Kidney epithelial cell (primary cell): ENCODE results near the gene TBC1D23. TPM values are rescaled to one million over a fixed set of nuclear protein-coding genes. Genes with fewer than 3 reads are reported as not detected.
"Not testable (repeated sequence)": the region's sequence is repeated elsewhere in the genome, so short reads cannot be mapped to it uniquely, and the experiment has no call there.

Source experiments
- DNase-seq: peaks from one replicate; pipeline ENCODE4 v3.0.0-alpha.2; 2010; ENCODE audit warnings: low read depth
- H3K27me3 ChIP-seq: 2 replicates; pipeline ENCODE4 v1.6.0; 2011; ENCODE audit warnings: low read length; ENCODE audit not compliant: control insufficient read depth, insufficient read depth
- H3K36me3 ChIP-seq: 2 replicates; pipeline ENCODE4 v1.5.1; 2011; ENCODE audit warnings: low read length; ENCODE audit not compliant: control insufficient read depth, insufficient read depth
- H3K4me3 ChIP-seq: 2 replicates; pipeline ENCODE4 v1.5.1; 2011; ENCODE audit warnings: low read depth, mild to moderate bottlenecking, control low read depth, low read length
- CTCF ChIP-seq: IDR thresholded peaks from 2 replicates; pipeline ENCODE4 v1.5.1; 2011; ENCODE audit warnings: mild to moderate bottlenecking, moderate library complexity, low read length, control low read depth, inconsistent platforms; ENCODE audit not compliant: insufficient read depth, poor library complexity, severe bottlenecking
- total RNA-seq: library from RNA; depleted of rRNA; stranded (reverse); fragments of >200 nt; gene quantifications from 2 replicates; pipeline ENCODE4 v1.2.3, GENCODE V29; 2015

TBC1D23 gene
- total RNA-seq, 1 donor from 2014 or later = 38.3 TPM

DNA sequence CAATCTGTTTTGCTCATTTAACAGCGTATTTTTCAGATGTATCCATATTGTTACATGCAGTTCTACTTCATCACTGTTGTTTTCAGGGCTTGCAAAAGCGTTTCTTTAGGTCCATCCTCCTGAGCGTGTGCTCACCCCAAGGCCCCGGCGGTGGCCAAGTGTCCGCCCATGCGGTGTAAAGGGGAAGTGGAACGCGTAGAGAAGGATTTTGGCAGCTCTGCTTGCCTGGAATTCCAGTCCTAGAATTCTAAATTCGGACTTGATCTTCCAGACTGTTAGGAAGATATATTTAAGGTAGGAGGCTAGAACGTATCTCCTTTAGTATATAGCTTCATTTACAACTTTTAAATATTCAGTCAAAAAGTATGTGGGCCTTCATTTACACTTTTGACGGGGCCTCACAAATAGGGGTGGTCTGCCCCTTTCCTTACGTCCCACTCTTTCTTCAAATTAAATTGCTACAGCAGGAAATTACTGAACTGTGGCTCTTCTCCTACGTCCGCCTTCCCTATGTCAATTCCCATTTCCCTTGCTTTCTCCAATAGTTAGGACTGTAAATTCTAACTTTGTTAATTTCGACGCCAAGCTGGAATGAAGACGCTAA is 609 bp upstream of the TBC1D23 start:
- DNase-seq = no peak
- TF ChIP-seq CTCF = no peak

DNA sequence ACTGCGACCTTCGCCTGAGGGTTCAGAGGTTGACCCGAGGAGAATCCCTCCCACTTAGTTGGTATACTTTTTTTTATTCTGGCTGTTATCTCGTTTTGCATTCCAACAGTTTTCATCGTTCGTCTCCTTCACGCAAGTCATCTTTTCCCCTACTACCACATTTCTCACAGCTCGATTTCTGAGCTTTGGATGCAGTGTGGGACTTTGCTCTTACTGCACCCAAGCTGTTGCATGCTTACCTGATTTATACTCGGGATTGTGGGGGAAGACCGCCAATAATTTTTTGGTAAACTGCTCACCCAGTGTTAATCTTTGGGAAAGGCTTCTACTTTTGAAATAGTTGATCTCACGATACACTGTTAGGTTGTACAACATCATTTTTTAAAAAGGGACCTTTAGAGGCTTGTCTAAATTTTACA is 702 bp downstream of the TBC1D23 start:
- DNase-seq = no peak
- Histone ChIP-seq H3K27me3 (no peaks in the 10 kb centered on the region), H3K36me3 (no peaks in the 10 kb centered on the region), H3K4me3 (peak overlapping the region; percentile 97)
- no peak for TF ChIP-seq CTCF

More for the DNA sequence above, 609 bp upstream of the TBC1D23 start:
- Histone ChIP-seq H3K27me3 (no peaks in the 10 kb centered on the region), H3K4me3 (peak overlapping the region; percentile 39), H3K36me3 (no peaks in the 10 kb centered on the region)

DNA sequence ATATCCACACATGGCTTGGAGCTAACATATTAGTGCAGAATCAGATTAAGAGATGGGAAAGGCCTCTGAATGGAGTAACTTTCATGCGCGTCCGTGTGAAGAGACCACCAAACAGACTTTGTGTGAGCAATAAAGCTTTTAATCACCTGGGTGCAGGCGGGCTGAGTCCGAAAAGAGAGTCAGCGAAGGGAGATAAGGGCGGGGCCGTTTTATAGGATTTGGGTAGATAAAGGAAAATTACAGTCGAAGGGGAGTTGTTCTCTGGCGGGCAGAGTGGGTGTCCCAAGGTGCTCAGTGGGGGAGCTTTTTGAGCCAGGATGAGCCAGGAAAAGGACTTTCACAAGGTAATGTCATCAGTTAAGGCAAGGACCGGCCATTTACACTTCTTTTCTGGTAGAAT is 2.1 kb downstream of the TBC1D23 start:
- H3K27me3 ChIP-seq, H3K4me3 ChIP-seq, H3K36me3 ChIP-seq, DNase-seq: not testable (repeated sequence)

DNA sequence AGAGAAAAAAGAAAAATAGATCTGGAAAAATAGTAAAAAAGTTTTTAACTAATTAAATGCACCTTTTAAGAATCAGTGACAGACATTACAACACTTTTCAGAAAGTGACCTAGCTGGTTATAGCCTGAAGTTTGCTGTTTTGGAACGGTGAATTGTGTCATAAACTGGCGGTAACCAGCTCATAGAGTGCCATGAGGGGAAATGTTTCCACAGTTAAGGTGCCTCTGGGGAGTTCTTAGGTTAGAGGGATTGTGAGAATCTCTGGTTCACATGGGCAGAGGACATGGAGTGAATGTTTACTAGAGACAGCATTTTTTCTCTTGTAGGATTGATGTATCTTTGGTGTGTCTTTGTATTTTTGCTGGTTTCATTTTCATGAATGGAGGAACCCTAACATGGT is 2.8 kb downstream of the TBC1D23 start:
- no peak overlapping the region for H3K4me3 ChIP-seq
- no peak for TF ChIP-seq CTCF
- no peak for DNase-seq
- H3K27me3 ChIP-seq = no peaks in the 10 kb centered on the region
- no peaks in the 10 kb centered on the region for H3K36me3 ChIP-seq

DNA sequence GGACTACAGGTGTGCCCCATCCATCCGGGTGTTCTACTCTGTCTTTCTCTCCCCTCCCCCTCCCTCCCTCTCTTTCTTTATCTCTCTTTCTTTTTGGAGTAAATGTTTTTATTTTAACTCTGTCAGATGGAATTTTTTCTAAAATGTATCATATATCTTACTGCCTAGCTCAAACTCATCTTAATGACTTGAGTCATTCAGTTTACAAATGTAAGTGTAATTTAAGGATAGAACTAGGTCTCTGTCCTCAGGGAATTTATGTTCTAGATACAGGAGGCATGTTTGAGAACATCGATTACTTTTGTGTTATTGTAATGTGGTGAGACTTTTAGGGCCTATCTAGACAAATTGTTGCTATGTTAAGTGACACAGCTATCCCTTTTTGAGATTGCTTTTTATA is 3.5 kb downstream of the TBC1D23 start:
- Histone ChIP-seq H3K4me3 (no peak overlapping the region), H3K36me3 (no peaks in the 10 kb centered on the region), H3K27me3 (no peaks in the 10 kb centered on the region)
- no peak for TF ChIP-seq CTCF
- no peak for DNase-seq

DNA sequence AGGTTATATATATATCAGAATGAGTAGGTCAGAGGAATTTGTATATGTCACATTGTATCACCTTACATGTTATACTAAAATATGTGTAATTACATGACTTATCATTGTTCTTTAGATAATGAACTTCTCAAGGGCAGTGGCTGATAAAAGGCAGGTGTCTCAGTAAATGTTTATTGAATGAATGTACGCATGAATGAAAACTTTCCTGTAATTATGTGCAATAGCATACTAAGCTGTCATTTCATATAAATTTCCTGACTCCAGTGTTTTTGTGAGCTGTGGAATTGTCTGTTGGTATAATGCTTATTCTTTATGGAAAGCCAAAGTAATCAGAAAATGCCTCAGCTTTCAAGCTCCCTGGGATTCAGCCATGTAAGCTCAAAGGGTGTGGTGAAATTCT is 4.2 kb downstream of the TBC1D23 start:
- no peak for TF ChIP-seq CTCF
- no peaks in the 10 kb centered on the region for H3K36me3 ChIP-seq
- H3K4me3 ChIP-seq = no peak overlapping the region
- no peaks in the 10 kb centered on the region for H3K27me3 ChIP-seq
- no peak for DNase-seq
